Measurements from ENCODE around the gene MTHFD2. TPM values are rescaled to one million over a fixed set of nuclear protein-coding genes. Genes with fewer than 3 reads are reported as not detected.
A peak's percentile ranks its signal among the peaks of the same experiment; 100 is the strongest.

Gene MTHFD2
- total and polyA plus RNA-seq, 2 of the 8 experiments (the other 6 are each of a cell fraction or from before 2014, with no cell fraction given), result 99.5 to 291 TPM

- Histone ChIP-seq H2BK120ac (replicated peaks; ENCODE audit: low read depth, low read length) (no peak within 1 kb of the TSS), H3K27me3 (replicated peaks in 1 of 4; ENCODE audit: control insufficient read depth in 3 of 4, extremely low read depth in 1 of 4, insufficient read depth in 3 of 4, low read length in 3 of 4) (no peaks in the 10 kb centered on the region), H3K36me3 (ENCODE audit: control insufficient read depth in 2 of 4, insufficient read depth in 4 of 4, low read length in 3 of 4) (peaks cover 0 to 4% (median 1%) of the 10 kb centered on the region in 4 experiments; a peak in 2 of 8 replicates), H3K4me3 (ENCODE audit: extremely low read depth in 1 of 4, insufficient read depth in 2 of 4, low read depth in 3 of 4, low read length in 4 of 4) (peak within 1 kb of the TSS; percentile 86 to 94 (median 90)), H4K5ac (ENCODE audit: insufficient read length, low read depth, low read length) (peak within 1 kb of the TSS; percentile 50), H3K27ac (ENCODE audit: low read depth, low read length) (peak within 1 kb of the TSS; percentile 84), H3K18ac (ENCODE audit: extremely low read depth, low read length) (no peak within 1 kb of the TSS), H2BK15ac (ENCODE audit: low read length) (no peak within 1 kb of the TSS), H3K4me1 (replicated peaks in 1 of 4; ENCODE audit: control insufficient read depth in 3 of 4, insufficient read depth in 4 of 4, low read length in 3 of 4) (peaks cover 0 to 5% (median 2%) of the 10 kb centered on the region in 4 experiments; a peak in 3 of 7 replicates), H3K14ac (ENCODE audit: insufficient read length) (no peak within 1 kb of the TSS), H3K23me2 (ENCODE audit: low read depth, low read length) (no peaks in the 10 kb centered on the region; the same call in 1 of the 2 replicates), H2BK12ac (ENCODE audit: low read depth, low read length) (no peak within 1 kb of the TSS), H2BK20ac (ENCODE audit: low read length) (no peak within 1 kb of the TSS), H4K20me1 (replicated peaks in 1 of 2; ENCODE audit: control insufficient read depth in 1 of 2, insufficient read depth in 2 of 2, low read length in 2 of 2) (peaks cover 0 to 5% of the 10 kb centered on the region in 2 experiments), H3K9me3 (ENCODE audit: insufficient read depth in 2 of 2, low read depth in 1 of 2, low read length in 1 of 2) (peaks cover 0 to 2% of the 10 kb centered on the region in 2 experiments; a peak in 1 of 4 replicates), H3K79me1 (ENCODE audit: low read depth, low read length) (0 out of 2 replicates have a peak, but pooled peaks cover 2% of the 10 kb centered on the region), H2AK5ac (ENCODE audit: low read depth, low read length) (no peak within 1 kb of the TSS), H3K23ac (ENCODE audit: insufficient read length) (no peak within 1 kb of the TSS), H3K79me2 (ENCODE audit: control insufficient read depth in 1 of 2, insufficient read depth in 2 of 2, low read length in 2 of 2) (peaks cover 13 to 44% of the 10 kb centered on the region in 2 experiments), H3K9ac (replicated peaks in 1 of 4; ENCODE audit: extremely low read depth in 1 of 4, low read depth in 3 of 4, low read length in 3 of 4) (peak within 1 kb of the TSS; percentile 88 to 96 (median 92)), H3K4ac (replicated peaks; ENCODE audit: insufficient read length, low read depth, low read length) (no peak within 1 kb of the TSS), H4K91ac (replicated peaks; ENCODE audit: insufficient read length, low read length) (no peak within 1 kb of the TSS), H4K8ac (ENCODE audit: extremely low read depth, insufficient read depth, low read length) (peak within 1 kb of the TSS; percentile 81), H2AFZ (ENCODE audit: low read length) (no peak within 1 kb of the TSS), H3K56ac (replicated peaks; ENCODE audit: insufficient read length, low read depth, low read length) (no peak within 1 kb of the TSS), H2BK5ac (ENCODE audit: low read depth, low read length) (peak within 1 kb of the TSS; percentile 21), H3K4me2 (ENCODE audit: insufficient read depth in 1 of 2, low read depth in 2 of 2, low read length in 2 of 2) (peak within 1 kb of the TSS; percentile 60 to 71)
- ChIA-PET POLR2A (ENCODE audit: partially characterized antibody) (interaction anchor here (0.6 to 72.1 kb wide), 15 partner anchors 0 to 350 kb away, joined by 3 to 2699 read pairs (median 4); partner anchors contain the start of genes BOLA3, MOB1A, MTHFD2 and STAMBP), CTCF (ENCODE audit: partially characterized antibody) (interaction anchor here (0.6 to 3.6 kb wide), 16 partner anchors 10 to 556 kb away, joined by 3 to 21 read pairs (median 4); partner anchors contain the start of genes BOLA3 and MTHFD2)
- 1% methylated on average over 72 of the region's 84 CpGs; no CpG with 5 or more reads in 1 of the 2 experiments for WGBS, 2 experiments (ENCODE audit: extremely low coverage in 1 of 2, insufficient coverage in 1 of 2, insufficient read length in 1 of 2, insufficient replicate concordance in 2 of 2, low coverage in 1 of 2, low lambda C conversion rate in 2 of 2, missing lambda C conversion rate in 1 of 2)
- FAIRE-seq (peak; percentile 52), DNase-seq (ENCODE audit: low read depth in 1 of 2, low spot score in 2 of 2) (peak; percentile 96)
- TF ChIP-seq CTBP2 (IDR thresholded peaks at IDR 0.05; ENCODE audit: borderline replicate concordance, insufficient read depth, insufficient read length, low read length) (no peak), EZH2 (IDR thresholded peaks at IDR 0.05; ENCODE audit: low read depth, low read length, severe bottlenecking) (no peak), ATF3 (IDR thresholded peaks at IDR 0.05; ENCODE audit: insufficient read depth, low read depth, low read length) (no peak), CEBPB (IDR thresholded peaks at IDR 0.05; ENCODE audit: low read depth, low read length) (no peak), RXRA (IDR thresholded peaks at IDR 0.05; ENCODE audit: insufficient read depth, low read depth, low read length) (no peak), SP1 (IDR thresholded peaks at IDR 0.05; ENCODE audit: low read depth, low read length) (no peak; the same call in 1 of the 2 replicates)
- TF ChIP-seq, protein P1, sequence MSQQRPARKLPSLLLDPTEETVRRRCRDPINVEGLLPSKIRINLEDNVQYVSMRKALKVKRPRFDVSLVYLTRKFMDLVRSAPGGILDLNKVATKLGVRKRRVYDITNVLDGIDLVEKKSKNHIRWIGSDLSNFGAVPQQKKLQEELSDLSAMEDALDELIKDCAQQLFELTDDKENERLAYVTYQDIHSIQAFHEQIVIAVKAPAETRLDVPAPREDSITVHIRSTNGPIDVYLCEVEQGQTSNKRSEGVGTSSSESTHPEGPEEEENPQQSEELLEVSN (IDR thresholded peaks at IDR 0.05), result peak; percentile 37; the same call in 1 of the 2 replicates
- TF ChIP-seq, protein P2, sequence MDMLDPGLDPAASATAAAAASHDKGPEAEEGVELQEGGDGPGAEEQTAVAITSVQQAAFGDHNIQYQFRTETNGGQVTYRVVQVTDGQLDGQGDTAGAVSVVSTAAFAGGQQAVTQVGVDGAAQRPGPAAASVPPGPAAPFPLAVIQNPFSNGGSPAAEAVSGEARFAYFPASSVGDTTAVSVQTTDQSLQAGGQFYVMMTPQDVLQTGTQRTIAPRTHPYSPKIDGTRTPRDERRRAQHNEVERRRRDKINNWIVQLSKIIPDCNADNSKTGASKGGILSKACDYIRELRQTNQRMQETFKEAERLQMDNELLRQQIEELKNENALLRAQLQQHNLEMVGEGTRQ (IDR thresholded peaks at IDR 0.05; ENCODE audit: low read length), result no peak
Measured at GRCh38 chr2:74178211-74179062, 20.0 kb upstream of the MTHFD2 start, which contains the start of gene MOB1A. Gene MOB1A (minus strand): TSS chr2:74178879. CDS start chr2:74178674, 205 bp downstream.
